ENCODE measurements around the gene ZG16. TPM values are rescaled to one million over a fixed set of nuclear protein-coding genes. Genes with fewer than 3 reads are reported as not detected.

Gene ZG16
- total and polyA plus RNA-seq, 9 of the 15 experiments (the other 6 are each of a cell fraction or from before 2014, with no cell fraction given) = 0.04 TPM; not detected in 8

DNA sequence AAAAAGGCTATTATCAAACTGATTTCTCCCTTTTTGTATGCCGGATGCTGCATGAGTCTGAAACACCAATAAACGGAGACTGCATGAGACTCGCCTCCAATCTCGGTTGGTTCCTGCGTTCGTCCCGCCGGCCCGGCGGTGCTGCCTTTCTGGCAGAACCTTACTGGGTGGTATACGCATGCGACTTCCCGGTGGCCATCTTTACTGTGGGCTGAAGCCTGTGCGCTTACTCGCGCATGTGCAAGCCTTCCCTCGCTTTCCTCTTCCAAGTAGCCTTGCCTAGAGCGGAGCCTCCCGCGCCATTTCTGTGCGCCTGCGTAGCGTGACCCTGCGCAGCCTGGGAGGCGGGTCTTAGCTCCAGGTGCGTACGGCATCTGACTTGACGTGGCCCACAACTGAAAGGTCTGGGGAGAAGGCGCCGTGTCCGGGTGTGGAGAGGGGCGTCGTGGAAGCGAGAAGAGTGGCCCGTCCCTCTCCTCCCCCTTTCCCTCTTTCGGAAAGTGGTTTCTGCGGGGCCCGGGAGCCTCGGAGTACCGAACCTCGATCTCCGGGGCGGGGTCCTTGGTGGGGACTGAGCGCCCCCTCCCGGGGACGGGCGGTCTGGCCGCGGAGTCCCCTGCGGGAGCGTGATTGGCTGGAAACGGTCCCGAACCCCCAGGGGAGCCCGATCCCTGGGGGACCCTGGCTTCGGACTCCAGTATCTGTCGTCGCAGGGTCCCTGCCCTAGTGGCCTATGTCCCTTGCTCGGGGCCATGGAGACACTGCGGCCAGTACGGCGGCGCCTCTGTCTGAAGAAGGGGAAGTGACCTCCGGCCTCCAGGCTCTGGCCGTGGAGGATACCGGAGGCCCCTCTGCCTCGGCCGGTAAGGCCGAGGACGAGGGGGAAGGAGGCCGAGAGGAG, 38.0 kb downstream of the ZG16 start, which contains the start of gene PAGR1 (continued):
- TF ChIP-seq, protein P1, sequence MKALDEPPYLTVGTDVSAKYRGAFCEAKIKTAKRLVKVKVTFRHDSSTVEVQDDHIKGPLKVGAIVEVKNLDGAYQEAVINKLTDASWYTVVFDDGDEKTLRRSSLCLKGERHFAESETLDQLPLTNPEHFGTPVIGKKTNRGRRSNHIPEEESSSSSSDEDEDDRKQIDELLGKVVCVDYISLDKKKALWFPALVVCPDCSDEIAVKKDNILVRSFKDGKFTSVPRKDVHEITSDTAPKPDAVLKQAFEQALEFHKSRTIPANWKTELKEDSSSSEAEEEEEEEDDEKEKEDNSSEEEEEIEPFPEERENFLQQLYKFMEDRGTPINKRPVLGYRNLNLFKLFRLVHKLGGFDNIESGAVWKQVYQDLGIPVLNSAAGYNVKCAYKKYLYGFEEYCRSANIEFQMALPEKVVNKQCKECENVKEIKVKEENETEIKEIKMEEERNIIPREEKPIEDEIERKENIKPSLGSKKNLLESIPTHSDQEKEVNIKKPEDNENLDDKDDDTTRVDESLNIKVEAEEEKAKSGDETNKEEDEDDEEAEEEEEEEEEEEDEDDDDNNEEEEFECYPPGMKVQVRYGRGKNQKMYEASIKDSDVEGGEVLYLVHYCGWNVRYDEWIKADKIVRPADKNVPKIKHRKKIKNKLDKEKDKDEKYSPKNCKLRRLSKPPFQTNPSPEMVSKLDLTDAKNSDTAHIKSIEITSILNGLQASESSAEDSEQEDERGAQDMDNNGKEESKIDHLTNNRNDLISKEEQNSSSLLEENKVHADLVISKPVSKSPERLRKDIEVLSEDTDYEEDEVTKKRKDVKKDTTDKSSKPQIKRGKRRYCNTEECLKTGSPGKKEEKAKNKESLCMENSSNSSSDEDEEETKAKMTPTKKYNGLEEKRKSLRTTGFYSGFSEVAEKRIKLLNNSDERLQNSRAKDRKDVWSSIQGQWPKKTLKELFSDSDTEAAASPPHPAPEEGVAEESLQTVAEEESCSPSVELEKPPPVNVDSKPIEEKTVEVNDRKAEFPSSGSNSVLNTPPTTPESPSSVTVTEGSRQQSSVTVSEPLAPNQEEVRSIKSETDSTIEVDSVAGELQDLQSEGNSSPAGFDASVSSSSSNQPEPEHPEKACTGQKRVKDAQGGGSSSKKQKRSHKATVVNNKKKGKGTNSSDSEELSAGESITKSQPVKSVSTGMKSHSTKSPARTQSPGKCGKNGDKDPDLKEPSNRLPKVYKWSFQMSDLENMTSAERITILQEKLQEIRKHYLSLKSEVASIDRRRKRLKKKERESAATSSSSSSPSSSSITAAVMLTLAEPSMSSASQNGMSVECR (CRISPR knock-in tag; IDR thresholded peaks at IDR 0.05) = peak; percentile 79; the same call in 1 of the 2 replicates
- TF ChIP-seq HMG20B (CRISPR knock-in tag; IDR thresholded peaks at IDR 0.05) (no peak), ATF7 (IDR thresholded peaks at IDR 0.05) (peak; percentile 88), XRCC3 (IDR thresholded peaks at IDR 0.05) (no peak), PHF8 (IDR thresholded peaks at IDR 0.05; ENCODE audit: borderline replicate concordance, low read length) (peak; percentile 77; the same call in 1 of the 2 replicates), ZNF280B (CRISPR knock-in tag; IDR thresholded peaks at IDR 0.05) (no peak), SREBF1 (IDR thresholded peaks at IDR 0.05; ENCODE audit: borderline replicate concordance, low read depth, low read length) (peak; percentile 55; the same call in 1 of the 2 replicates), BCOR (IDR thresholded peaks at IDR 0.05) (peak; percentile 30), CBFA2T2 (conservative IDR thresholded peaks at IDR 0.05) (no peak), ZNF766 (CRISPR knock-in tag; conservative IDR thresholded peaks at IDR 0.05) (0 out of 2 replicates have a peak, but pooled peaks have one; percentile 24), ETV1 (tag; conservative IDR thresholded peaks at IDR 0.05; ENCODE audit: low read depth) (peak; percentile 44; the same call in 1 of the 2 replicates), TEAD4 (IDR thresholded peaks at IDR 0.05; ENCODE audit: low read length) (no peak), TEAD4 (CRISPR knock-in tag; IDR thresholded peaks at IDR 0.05; ENCODE audit: borderline replicate concordance) (no peak), MTA1 (IDR thresholded peaks at IDR 0.05; ENCODE audit: borderline replicate concordance) (peak; percentile 95), WHSC1 (IDR thresholded peaks at IDR 0.05; ENCODE audit: low read length) (no peak), HDGF (IDR thresholded peaks at IDR 0.05) (no peak), FOXP1 (CRISPR knock-in tag; IDR thresholded peaks at IDR 0.05) (0 out of 2 replicates have a peak, but pooled peaks have one; percentile 73), SOX6 (IDR thresholded peaks at IDR 0.05) (peak; percentile 38; the same call in 1 of the 2 replicates), XRCC4 (IDR thresholded peaks at IDR 0.05; ENCODE audit: extremely low read depth, insufficient read depth, insufficient read length) (no peak), SMARCC2 (IDR thresholded peaks at IDR 0.05; ENCODE audit: low read depth) (no peak), POU5F1 (IDR thresholded peaks at IDR 0.05; ENCODE audit: borderline replicate concordance, low read depth, low read length, partially characterized antibody) (peak; percentile 89)
- TF ChIP-seq, protein P2, sequence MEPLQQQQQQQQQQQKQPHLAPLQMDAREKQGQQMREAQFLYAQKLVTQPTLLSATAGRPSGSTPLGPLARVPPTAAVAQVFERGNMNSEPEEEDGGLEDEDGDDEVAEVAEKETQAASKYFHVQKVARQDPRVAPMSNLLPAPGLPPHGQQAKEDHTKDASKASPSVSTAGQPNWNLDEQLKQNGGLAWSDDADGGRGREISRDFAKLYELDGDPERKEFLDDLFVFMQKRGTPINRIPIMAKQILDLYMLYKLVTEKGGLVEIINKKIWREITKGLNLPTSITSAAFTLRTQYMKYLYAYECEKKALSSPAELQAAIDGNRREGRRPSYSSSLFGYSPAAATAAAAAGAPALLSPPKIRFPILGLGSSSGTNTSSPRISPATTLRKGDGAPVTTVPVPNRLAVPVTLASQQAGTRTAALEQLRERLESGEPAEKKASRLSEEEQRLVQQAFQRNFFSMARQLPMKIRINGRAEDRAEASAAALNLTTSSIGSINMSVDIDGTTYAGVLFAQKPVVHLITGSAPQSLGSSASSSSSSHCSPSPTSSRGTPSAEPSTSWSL (CRISPR knock-in tag; IDR thresholded peaks at IDR 0.05; ENCODE audit: borderline replicate concordance) = no peak
